HG03103 (cell line): ENCODE results near the gene OR5C1.
"Not testable (repeated sequence)": the region's sequence is repeated elsewhere in the genome, so short reads cannot be mapped to it uniquely, and the experiment has no call there.

Source experiments
- ATAC-seq: cut with Tn5 transposase; IDR thresholded peaks from one replicate; pipeline ENCODE4 v1.9.1; 2021; ENCODE audit warnings: low read depth; ENCODE audit not compliant: unreplicated experiment

OR5C1 gene

DNA sequence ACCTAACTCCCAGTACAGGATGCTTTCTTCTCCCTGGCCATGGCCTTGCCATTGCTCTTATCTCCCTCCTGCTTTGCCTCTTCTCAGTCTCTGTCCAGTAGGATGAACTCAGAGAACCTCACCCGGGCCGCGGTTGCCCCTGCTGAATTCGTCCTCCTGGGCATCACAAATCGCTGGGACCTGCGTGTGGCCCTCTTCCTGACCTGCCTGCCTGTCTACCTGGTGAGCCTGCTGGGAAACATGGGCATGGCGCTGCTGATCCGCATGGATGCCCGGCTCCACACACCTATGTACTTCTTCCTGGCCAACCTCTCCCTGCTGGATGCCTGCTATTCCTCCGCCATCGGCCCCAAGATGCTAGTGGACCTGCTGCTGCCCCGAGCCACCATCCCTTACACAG is at the start of gene OR5C1:
TSS of gene OR5C1 (plus strand) at position 103 of the 400 bp plus-strand sequence. CDS start at position 103, 0 bp downstream.
- ATAC-seq = no peak

DNA sequence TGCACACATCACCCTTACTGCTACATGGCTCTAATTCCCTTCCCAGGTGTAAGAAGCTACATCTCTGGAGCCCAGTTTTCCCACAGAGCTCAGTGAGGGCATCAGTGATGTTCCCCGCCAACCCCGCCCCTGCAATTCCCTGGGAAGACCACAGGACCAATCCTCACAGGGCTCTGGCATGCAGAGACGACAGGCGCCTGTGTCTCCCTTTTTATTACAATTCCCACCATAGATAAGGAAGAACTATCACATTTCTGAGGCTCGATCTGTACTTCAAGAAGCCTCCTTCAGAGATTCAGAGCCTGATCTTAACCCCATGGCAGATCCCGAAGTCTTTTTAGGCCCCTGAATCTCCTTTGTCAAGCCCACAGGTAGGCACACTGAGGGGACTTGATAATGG is 46.7 kb upstream of the OR5C1 start, which contains the start of gene OR1L6:
TSS of gene OR1L6 (plus strand) at position 301 of the 400 bp plus-strand sequence. CDS start 7,545 bp downstream, outside the sequence.
- no peak for ATAC-seq

- ATAC-seq = no peak
Measured at GRCh38 chr9:122754825-122755224, 33.9 kb upstream of the OR5C1 start.

GRCh38 chr9:122767817-122768216 is 20.9 kb upstream of the OR5C1 start:
- ATAC-seq = no peak

GRCh38 chr9:122777052-122777451 is 11.7 kb upstream of the OR5C1 start:
- ATAC-seq = no peak

DNA sequence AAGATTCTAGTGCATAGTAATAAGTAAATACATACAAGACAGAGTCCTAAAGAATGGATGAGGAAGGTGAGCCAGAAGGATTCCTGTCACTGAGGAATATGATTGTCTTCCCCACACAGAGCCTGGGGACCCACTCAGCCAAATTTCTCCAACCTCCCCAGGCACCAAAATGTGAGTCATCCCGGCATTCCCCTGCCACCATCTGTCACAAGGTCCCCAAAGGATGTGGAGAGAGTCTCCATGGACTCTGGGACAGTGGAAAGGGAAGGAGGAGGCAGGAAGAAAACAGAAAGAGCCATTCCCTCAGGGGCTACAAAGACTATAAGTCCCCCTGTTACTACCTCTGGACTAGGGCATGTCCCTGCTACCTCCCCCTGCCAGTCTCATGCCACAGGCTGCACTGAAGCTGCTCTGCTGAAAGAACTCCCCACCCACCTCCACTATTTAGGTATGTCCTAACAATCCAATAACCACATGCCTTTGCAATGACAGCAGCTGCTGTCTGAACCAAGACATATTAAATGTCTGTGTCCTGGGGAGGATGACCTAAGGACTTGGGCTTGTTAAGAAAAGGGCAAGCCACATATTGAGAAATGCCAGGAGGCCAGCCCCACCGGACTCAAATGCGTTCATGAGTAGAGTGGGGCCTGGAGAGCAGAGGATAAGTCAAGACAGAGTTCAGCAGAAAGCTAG is 10.7 kb upstream of the OR5C1 start:
- ATAC-seq = no peak

DNA sequence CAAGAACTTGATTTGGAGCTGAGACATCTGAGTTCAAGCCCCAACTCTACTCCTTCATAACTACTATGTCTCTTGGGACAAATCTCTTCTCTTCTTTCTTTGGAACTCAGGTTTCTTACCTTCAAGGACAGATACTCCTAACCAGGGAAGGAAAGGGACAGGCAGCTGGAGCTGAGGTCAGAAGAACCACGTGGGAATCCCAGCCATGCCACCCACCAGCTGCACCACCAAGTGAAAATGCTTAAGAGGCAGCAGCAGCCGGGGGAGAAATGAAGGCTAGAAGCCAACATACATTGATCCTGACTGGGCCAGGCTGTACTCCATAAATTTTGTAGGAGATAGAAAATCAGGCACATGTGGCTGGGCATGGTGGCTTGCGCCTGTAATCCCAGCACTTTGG is 9.6 kb upstream of the OR5C1 start:
- ATAC-seq = no peak

DNA sequence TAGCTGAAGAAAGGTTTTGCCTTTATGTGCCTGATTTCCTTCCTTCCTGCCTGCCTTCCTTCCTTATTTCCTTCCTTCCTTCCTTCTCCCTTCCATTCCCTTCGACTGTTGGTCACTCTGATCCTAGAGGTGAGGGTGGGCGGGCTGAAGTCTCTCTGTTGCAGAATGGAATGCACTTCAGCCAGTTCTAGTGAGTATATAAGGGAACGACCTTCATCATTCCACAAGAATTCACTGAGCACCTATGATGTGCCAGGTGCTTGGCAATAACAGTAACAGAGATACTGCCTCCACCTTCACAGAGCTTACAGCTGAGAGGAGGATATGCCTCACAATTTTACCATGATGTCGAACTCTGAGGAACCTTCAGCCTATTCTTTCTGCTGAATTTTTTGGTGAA is 8.7 kb upstream of the OR5C1 start:
- no peak for ATAC-seq

GRCh38 chr9:122781671-122782070 is 7.1 kb upstream of the OR5C1 start:
- ATAC-seq = no peak

DNA sequence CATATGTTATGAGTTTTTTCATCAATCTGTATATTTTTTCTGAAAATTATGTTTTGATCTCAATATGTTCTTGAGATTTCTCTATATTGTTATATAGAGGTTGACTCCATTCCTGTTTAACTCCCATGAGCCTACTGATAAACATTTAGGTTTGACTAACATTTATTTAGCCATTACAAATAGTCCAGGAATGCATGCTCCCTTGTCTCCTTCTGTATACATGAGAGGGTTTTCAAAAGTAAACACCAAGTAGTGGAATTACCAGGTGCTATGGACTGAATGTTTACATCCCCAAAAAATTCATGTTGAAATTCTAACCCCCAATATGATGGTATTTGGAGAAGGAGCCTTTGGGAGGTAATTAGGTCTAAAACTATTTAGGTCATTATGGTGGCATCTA is 3.5 kb upstream of the OR5C1 start:
- no peak for ATAC-seq

DNA sequence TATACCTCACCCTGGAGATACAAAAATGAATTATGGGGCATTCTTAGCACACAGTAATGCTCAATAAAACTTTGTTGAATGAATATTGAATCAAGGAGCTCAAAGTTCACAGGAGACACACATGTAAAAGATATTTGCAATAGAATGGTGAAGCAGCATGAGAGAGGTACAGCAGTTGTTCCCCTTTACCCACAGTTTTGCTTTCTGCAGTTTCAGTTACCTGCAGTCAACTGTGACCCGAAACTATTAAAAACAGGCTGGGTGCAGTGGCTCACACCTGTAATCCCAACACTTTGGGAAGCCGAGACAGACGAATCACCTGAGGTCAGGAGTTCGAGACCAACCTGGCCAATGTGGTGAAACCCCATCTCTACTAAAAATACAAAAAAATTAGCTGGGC is 2.4 kb upstream of the OR5C1 start:
- ATAC-seq = no peak

- ATAC-seq = no peak
Measured at GRCh38 chr9:122789256-122790046, 718 bp downstream of the OR5C1 start.

DNA sequence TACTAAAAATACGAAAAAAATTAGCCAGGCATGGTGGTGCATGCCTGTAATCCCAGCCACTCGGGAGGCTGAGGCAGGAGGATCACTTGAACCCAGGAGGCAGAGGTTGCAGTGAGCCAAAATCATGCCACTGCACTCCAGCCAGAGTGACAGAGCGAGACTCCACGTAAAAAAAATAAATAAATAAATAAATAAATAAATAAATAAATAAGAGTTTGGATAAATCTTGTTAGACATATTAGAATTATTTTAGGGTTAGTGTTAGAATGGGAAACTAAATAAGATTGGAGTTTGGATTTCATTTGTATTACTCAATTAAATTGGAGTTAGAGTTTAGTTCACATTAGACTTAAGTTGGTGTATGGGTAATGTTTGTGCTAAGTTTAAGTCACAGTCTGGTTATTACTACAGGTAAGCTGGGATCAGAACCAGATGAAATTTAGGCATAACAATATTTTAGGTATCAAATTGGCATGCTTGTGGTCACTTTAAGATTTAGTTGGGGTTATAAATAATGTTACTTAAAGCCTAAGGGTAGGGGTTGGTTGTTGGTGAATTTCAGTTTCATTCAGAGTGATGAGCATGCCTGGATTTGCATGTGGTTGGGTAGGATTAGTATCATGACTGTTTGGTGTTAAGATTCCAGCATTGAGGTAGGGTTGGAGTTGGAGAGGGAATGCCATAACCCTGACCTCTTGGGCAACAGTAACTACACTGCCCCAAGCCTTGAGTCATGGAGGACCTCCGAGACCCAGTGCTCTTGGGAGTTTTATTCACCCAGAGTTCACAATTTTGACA is 3.3 kb downstream of the OR5C1 start:
- ATAC-seq = no peak

DNA sequence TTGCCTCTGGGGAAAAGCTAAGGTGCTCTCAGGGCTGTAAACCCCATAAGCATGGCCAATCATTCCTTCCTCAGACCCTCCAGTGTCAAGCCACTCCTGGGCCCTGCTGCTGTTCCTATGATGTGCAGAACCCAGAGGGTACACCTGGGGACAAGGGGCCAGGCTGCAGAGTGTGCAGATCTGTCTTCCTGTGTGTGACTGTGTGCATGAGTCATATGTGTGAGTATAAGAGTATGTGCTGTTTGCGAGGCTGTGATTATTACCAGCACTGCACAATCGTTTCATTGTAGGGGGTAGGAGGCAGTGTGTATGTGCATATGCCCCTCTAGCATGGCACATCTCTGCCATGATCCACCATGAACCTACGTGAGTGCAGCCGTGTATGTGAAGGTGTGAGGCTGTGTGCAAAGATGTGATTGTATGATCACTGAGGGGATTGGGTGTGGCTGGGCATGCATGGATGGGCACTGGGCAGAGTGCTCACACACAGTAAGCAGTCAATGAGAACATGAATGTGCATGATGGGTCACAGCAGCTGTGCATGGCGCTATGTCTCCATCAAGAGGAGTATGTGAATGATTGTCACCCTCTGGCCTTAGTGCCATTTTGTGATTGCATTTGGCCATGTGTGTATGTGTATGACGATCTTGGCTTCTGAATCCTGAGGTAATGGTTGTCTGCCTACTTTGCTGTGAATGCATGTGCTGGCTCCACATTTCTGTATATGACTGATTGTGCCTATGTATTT is 8.8 kb downstream of the OR5C1 start:
- no peak for ATAC-seq

DNA sequence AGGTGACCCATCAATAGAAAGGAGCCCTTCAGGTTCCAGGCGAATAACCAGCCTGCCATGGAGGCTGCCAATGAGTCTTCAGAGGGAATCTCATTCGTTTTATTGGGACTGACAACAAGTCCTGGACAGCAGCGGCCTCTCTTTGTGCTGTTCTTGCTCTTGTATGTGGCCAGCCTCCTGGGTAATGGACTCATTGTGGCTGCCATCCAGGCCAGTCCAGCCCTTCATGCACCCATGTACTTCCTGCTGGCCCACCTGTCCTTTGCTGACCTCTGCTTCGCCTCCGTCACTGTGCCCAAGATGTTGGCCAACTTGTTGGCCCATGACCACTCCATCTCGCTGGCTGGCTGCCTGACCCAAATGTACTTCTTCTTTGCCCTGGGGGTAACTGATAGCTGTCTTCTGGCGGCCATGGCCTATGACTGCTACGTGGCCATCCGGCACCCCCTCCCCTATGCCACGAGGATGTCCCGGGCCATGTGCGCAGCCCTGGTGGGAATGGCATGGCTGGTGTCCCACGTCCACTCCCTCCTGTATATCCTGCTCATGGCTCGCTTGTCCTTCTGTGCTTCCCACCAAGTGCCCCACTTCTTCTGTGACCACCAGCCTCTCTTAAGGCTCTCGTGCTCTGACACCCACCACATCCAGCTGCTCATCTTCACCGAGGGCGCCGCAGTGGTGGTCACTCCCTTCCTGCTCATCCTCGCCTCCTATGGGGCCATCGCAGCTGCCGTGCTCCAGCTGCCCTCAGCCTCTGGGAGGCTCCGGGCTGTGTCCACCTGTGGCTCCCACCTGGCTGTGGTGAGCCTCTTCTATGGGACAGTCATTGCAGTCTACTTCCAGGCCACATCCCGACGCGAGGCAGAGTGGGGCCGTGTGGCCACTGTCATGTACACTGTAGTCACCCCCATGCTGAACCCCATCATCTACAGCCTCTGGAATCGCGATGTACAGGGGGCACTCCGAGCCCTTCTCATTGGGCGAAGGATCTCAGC is 11.6 kb downstream of the OR5C1 start, which contains the start of gene OR1K1:
TSS of gene OR1K1 (plus strand) at position 58 of the 995 bp plus-strand sequence. CDS start at position 58, 0 bp downstream.
- ATAC-seq = no peak

- no peak for ATAC-seq
Measured at GRCh38 chr9:122806661-122807060, 17.9 kb downstream of the OR5C1 start.

- no peak for ATAC-seq
Measured at GRCh38 chr9:122807271-122807900, 18.7 kb downstream of the OR5C1 start.

DNA sequence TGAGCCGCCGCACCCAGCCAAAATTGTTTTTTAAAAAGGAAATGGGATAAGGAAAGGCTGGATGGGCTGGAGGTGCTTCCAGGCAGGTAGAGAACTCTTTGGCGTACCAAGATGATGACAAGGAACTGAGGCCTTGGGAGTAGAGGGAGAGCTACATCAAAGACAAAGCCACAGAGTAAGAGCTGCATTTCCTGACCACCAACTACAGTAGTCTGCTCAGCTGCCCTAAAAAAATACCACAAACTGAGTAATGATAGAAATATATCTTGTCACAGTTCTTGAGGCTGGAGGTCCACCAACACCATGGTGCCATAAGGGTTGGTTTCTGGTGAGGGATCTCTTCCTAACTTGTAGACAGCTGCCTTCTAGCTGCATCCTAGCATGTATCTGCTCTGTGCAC is 19.4 kb downstream of the OR5C1 start:
- ATAC-seq = no peak

DNA sequence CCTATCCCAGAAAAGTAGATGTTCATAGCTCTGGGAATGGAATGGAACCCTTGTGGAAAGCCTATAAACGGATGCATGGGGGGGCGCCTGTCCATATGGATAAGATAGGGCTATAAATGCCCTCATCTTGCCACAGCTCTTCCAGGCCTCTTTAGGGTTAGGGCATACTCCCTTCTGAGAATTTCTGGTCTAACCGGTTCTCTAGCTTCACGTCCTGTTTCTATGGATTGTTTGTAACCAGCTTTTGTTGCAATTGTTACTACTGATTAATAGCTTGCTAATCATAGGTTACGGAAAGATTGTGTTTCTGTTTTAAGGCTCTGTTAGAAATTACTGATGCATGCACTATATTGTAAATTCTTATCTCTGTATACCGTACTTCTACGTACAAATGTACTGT is 20.5 kb downstream of the OR5C1 start:
- not testable (repeated sequence) for ATAC-seq
